GM13977 (cell line): Measurements from ENCODE around the gene FBXL14.
A peak's percentile ranks its signal among the peaks of the same experiment; 100 is the strongest.
"Not testable (repeated sequence)": the region's sequence is repeated elsewhere in the genome, so short reads cannot be mapped to it uniquely, and the experiment has no call there.

Experiments
- DNase-seq: peaks from one replicate; pipeline ENCODE4 v3.0.0; 2012; ENCODE audit warnings: low spot score
- in situ Hi-C: fragments of 300-500 bp; cut with MboI; formaldehyde crosslinking; loops from one replicate; pipeline ENCODE4 v1.12.0; 2022; ENCODE audit warnings: low sequenced_read_pairs, low pct_unique_long_range_greater_than_20kb, mixed read lengths, inconsistent platforms; ENCODE audit not compliant: unreplicated experiment
- TF ChIP-seq, protein P1 (sequence below): IDR thresholded peaks from 2 replicates; pipeline ENCODE4 v1.5.1; 2012; ENCODE audit warnings: mild to moderate bottlenecking, control low read depth; ENCODE audit not compliant: insufficient read depth; ENCODE audit errors: extremely low read depth, missing control alignments

The FBXL14 gene

DNA sequence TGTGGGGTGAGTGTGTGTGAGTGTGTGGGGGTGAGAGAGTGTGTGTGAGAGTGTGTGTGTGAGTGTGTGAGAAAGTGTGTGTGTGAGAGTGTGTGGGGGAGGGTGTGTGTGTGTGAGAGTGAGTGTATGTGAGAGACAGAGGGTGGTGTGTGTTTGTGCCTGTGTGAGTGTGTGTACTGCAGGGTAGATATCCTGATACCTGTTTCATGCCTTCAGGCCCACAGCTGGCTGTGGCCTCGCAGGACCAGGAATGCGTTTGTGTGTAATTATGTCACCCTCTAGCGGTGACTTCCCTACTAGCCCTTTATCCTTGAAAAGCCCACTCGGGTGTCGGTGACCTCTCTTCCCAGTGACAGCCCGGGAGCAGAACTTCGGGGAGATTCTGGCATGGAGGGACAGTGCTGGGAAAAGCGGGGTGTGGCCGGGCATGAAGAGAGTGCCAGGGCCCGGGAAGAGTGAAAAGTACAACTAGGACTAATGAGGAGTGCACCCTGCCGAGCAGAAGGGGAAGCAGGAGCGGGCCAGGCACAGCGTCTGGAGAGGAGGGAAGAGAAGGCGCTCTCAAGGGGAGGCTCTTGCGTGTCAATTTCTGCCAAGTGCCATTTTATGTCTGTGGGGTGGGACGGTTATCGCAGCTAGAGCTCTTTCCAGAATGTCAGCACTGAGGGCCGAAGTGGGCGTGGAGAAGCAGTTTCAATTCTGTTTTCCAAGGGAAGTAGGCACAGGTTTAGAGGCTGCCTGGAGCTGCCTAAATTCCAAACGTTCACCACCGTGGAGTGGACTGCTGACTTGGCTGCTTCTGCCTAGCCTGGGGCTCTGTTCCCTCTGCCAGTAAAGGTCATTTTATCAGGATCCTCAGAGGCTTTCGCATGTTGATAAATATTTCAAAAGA, 11.0 kb upstream of the FBXL14 start:
- peak; percentile 57 for DNase-seq
- TF ChIP-seq, protein P1, sequence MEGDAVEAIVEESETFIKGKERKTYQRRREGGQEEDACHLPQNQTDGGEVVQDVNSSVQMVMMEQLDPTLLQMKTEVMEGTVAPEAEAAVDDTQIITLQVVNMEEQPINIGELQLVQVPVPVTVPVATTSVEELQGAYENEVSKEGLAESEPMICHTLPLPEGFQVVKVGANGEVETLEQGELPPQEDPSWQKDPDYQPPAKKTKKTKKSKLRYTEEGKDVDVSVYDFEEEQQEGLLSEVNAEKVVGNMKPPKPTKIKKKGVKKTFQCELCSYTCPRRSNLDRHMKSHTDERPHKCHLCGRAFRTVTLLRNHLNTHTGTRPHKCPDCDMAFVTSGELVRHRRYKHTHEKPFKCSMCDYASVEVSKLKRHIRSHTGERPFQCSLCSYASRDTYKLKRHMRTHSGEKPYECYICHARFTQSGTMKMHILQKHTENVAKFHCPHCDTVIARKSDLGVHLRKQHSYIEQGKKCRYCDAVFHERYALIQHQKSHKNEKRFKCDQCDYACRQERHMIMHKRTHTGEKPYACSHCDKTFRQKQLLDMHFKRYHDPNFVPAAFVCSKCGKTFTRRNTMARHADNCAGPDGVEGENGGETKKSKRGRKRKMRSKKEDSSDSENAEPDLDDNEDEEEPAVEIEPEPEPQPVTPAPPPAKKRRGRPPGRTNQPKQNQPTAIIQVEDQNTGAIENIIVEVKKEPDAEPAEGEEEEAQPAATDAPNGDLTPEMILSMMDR, result peak; percentile 72
- in situ Hi-C loops, result no loop called here

DNA sequence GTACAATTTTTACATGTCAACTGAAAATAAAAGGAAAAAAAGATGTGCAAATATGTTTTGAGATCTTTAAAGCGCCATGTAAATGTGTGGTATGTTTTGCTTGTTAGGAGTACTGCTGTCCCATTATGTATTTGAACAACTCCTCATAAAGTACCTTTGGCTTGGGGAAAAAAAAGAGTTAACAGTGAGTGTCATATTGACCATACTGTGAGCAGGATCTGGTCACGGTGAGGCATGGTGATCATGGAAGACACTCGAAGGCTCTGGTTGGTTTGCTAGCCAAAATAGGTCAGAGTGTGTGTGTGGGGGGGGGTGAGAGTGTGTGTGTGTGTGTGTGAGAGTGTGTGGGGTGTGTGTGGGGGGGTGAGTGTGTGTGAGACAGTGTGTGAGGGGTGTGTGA, 10.1 kb upstream of the FBXL14 start:
- TF ChIP-seq, protein P1, result no peak
- in situ Hi-C loops, result no loop called here
- no peak for DNase-seq

DNA sequence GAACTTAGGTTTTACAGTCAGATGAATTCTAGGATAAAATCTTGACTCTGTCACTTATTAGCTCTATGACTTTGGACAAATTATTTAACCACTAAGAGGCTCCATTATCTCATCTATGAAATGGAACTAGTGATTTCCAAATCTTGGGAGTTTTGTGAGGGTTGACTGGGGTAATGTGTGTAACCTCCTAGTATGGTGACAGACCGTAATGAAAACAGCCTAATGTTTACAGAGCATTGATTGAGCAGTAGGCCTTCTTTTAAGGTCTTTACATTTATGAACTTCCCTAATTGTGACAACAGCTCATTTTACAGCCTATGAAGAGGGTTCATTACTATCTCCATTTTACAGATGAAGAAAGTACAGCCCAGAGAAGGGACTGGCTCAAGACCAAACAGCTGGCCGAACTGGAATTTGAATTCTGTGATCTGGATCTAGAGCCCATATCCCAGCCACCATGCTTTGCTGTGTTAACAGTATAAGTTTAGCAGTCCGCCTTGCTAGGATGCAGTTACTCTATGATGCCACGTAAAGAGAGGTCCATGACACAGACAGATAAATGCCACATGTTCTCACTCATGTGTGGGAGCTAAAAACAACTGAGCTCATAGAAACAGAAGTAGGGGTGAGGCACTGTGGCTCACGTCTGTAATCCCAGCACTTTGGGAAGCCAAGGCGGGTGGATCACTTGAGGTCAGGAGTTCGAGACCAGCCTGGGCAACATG, 9.1 kb upstream of the FBXL14 start:
- TF ChIP-seq, protein P1, result no peak
- DNase-seq, result no peak
- in situ Hi-C loops, result no loop called here

DNA sequence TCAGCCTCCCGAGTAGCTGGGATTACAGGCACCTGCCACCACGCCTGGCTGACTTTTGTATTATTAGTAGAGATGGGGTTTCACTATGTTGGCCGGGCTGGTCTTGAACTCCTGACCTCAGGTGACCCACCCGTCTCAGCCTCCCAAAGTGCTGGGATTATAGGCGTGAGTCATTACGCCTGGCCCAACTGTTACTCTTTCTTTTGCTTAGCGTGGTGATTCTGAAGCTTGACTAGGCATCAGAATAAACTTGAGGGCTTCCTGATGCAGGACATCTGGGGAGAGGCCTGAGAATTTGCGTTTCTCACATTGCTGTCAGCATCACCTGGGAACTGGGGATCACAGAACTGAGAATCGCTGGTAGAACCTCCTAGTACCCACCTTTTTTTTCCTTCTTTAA, 8.3 kb upstream of the FBXL14 start:
- DNase-seq, in situ Hi-C loops: not testable (repeated sequence)

DNA sequence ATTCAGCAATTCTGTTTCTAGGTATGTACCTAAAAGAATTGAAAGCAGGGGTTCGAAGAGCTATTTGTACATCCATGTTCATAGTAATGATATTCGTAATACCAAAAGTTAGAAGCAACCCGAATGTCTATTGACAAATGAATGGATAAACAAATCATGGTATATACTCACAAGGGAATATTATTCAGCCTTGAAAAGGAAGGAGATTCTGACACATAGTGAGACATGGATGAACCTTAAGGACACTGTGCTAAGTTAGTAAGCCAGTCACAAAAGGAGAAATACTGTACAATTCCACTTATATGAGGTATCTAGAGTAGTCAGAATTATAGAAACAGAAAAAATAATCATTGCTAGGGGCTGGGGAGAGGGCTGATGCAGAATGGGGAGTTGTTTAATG, 4.4 kb upstream of the FBXL14 start:
- TF ChIP-seq, protein P1, result no peak
- in situ Hi-C loops, result no loop called here
- DNase-seq, result no peak

DNA sequence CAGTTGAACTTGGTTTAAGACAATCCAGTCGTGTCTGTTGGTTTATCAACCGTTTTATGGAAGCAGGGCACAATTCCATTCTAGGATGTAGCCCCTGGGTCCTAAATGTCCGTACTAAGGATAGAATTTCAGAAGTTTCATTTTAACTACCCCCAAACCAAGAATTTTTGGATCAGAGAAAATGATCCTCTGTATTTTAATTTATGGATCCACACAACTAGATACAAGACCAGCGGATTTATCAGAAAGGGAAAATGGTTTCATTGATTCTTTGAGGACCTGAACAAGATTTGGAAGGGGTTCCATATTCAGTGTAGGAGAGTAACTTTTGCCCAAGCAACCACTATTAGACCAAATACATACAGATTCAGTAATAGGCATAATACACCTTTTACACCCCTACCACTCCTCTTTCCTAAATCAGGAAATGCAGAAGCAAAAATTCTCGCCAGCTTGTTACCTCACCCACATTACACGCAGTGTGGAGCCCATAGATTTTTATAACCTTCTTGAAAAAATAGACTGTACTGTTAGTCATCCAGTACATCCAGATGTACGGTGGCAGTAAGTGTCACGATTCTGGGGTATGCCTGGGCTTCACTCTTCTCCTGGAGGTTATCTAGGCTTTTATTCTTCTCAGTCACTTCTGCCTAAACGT, 1.4 kb upstream of the FBXL14 start:
- in situ Hi-C loops, result no loop called here
- TF ChIP-seq, protein P1, result no peak
- DNase-seq, result no peak
